Measurements from ENCODE around the gene BNIP3.

The BNIP3 gene

GRCh38 chr10:131979821-131980270, 1.9 kb downstream of the BNIP3 start:
- no peak for ATAC-seq

GRCh38 chr10:131979336-131979735, 2.4 kb downstream of the BNIP3 start:
- no peak for ATAC-seq

More at GRCh38 chr10:131979821-131980270, 1.9 kb downstream of the BNIP3 start:
- TF ChIP-seq POU6F1 (CRISPR knock-in tag; IDR thresholded peaks at IDR 0.05; ENCODE audit: borderline replicate concordance, low read depth), result no peak
- no peak for TF ChIP-seq ISL1 (CRISPR knock-in tag; IDR thresholded peaks at IDR 0.05)
- no peak for TF ChIP-seq ARNTL (CRISPR knock-in tag; IDR thresholded peaks at IDR 0.05; ENCODE audit: borderline replicate concordance, low read depth)

GRCh38 chr10:131978851-131979250, 2.9 kb downstream of the BNIP3 start:
- no peak for ATAC-seq
- no peak for TF ChIP-seq ESRRG (CRISPR knock-in tag; IDR thresholded peaks at IDR 0.05)
- no peak for TF ChIP-seq TCF4 (CRISPR knock-in tag; IDR thresholded peaks at IDR 0.05; ENCODE audit: borderline replicate concordance)
- TF ChIP-seq ZNF8 (CRISPR knock-in tag; IDR thresholded peaks at IDR 0.05), result no peak
- no peak for TF ChIP-seq POU6F1 (CRISPR knock-in tag; IDR thresholded peaks at IDR 0.05; ENCODE audit: borderline replicate concordance, low read depth)
- TF ChIP-seq TSHZ2 (CRISPR knock-in tag; IDR thresholded peaks at IDR 0.05), result no peak
- TF ChIP-seq ZFP3 (CRISPR knock-in tag; IDR thresholded peaks at IDR 0.05), result no peak
- TF ChIP-seq ZFP30 (CRISPR knock-in tag; IDR thresholded peaks at IDR 0.05), result no peak
- TF ChIP-seq OSR1 (CRISPR knock-in tag; IDR thresholded peaks at IDR 0.05), result no peak
- TF ChIP-seq SNAI2 (CRISPR knock-in tag; IDR thresholded peaks at IDR 0.05), result no peak
- TF ChIP-seq ISL1 (CRISPR knock-in tag; IDR thresholded peaks at IDR 0.05), result no peak
- TF ChIP-seq GLIS3 (CRISPR knock-in tag; IDR thresholded peaks at IDR 0.05), result no peak

More at GRCh38 chr10:131979336-131979735, 2.4 kb downstream of the BNIP3 start:
- no peak for TF ChIP-seq ZNF8 (CRISPR knock-in tag; IDR thresholded peaks at IDR 0.05)
- TF ChIP-seq ZC3H10 (CRISPR knock-in tag; IDR thresholded peaks at IDR 0.05), result no peak
- no peak for TF ChIP-seq RARB (CRISPR knock-in tag; IDR thresholded peaks at IDR 0.05)

- TF ChIP-seq ZNF565 (CRISPR knock-in tag; conservative IDR thresholded peaks at IDR 0.05; ENCODE audit: low read depth), result no peak
- ATAC-seq, result no peak
Observed at GRCh38 chr10:131978366-131978765, 3.4 kb downstream of the BNIP3 start.

GRCh38 chr10:131977323-131978096, 4.2 kb downstream of the BNIP3 start:
- no peak for TF ChIP-seq PATZ1 (CRISPR knock-in tag; IDR thresholded peaks at IDR 0.05; ENCODE audit: borderline replicate concordance)
- no peak for TF ChIP-seq RARB (CRISPR knock-in tag; IDR thresholded peaks at IDR 0.05)
- no peak for TF ChIP-seq PPARA (CRISPR knock-in tag; IDR thresholded peaks at IDR 0.05; ENCODE audit: borderline replicate concordance)
- no peak for TF ChIP-seq ZNF565 (CRISPR knock-in tag; conservative IDR thresholded peaks at IDR 0.05; ENCODE audit: low read depth)
- no peak for TF ChIP-seq TOX (CRISPR knock-in tag; IDR thresholded peaks at IDR 0.05; ENCODE audit: borderline replicate concordance)
- no peak for TF ChIP-seq ZFP3 (CRISPR knock-in tag; IDR thresholded peaks at IDR 0.05)
- TF ChIP-seq ZC3H10 (CRISPR knock-in tag; IDR thresholded peaks at IDR 0.05), result no peak
- TF ChIP-seq TCF4 (CRISPR knock-in tag; IDR thresholded peaks at IDR 0.05; ENCODE audit: borderline replicate concordance), result no peak
- no peak for TF ChIP-seq ZFP30 (CRISPR knock-in tag; IDR thresholded peaks at IDR 0.05)
- ATAC-seq, result no peak

Measured in SK-N-SH treated with all-trans-retinoic acid at 6 μM for 48 hours (cell line).